GM23338 (cell line): ENCODE measurements around the gene FBN2. TPM values are rescaled to one million over a fixed set of nuclear protein-coding genes. Genes with fewer than 3 reads are reported as not detected.
A peak's percentile ranks its signal among the peaks of the same experiment; 100 is the strongest.

Source experiments
- ATAC-seq: fragments of 200-7000 bp; cut with Tn5 transposase; 3 replicates; pipeline ENCODE4 v1.9.1; 2020
- DNase-seq: peaks from one replicate; pipeline ENCODE4 v3.0.0-alpha.2; 2015; ENCODE audit warnings: low spot score
- H2AFZ ChIP-seq: fragments of 200-600 bp; sonication (generic); 2 replicates; pipeline ENCODE4 v1.8.0; 2016; ENCODE audit warnings: antibody characterized with exemption, mild to moderate bottlenecking, moderate library complexity
- H3F3A ChIP-seq: fragments of 200-600 bp; sonication (generic); replicated peaks from 2 replicates; pipeline ENCODE4 v1.8.0; 2017; ENCODE audit warnings: antibody characterized with exemption, mixed run types, low read depth
- H3K27ac ChIP-seq: fragments of 200-600 bp; sonication (generic); 2 replicates; pipeline ENCODE4 v1.6.1; 2016; ENCODE audit warnings: low read depth
- H3K27me3 ChIP-seq: fragments of 200-600 bp; sonication (generic); 2 replicates; pipeline ENCODE4 v1.8.0; 2016; ENCODE audit warnings: mild to moderate bottlenecking, mixed run types, moderate library complexity; ENCODE audit not compliant: insufficient read depth
- H3K36me3 ChIP-seq: fragments of 200-600 bp; sonication (generic); 2 replicates; pipeline ENCODE4 v1.8.0; 2016; ENCODE audit warnings: mild to moderate bottlenecking; ENCODE audit not compliant: insufficient read depth
- H3K4me1 ChIP-seq: fragments of 200-600 bp; sonication (generic); 2 replicates; pipeline ENCODE4 v1.8.0; 2016; ENCODE audit warnings: mild to moderate bottlenecking, moderate library complexity; ENCODE audit not compliant: insufficient read depth
- H3K4me2 ChIP-seq: fragments of 200-600 bp; sonication (generic); 2 replicates; pipeline ENCODE4 v1.7.1; 2017; ENCODE audit warnings: mixed run types
- H3K4me3 ChIP-seq: fragments of 200-600 bp; sonication (generic); 2 replicates; pipeline ENCODE4 v1.6.1; 2016; ENCODE audit warnings: mixed run types
- H3K79me2 ChIP-seq: fragments of 200-600 bp; sonication (generic); replicated peaks from 2 replicates; pipeline ENCODE4 v1.8.0; 2017; ENCODE audit warnings: mild to moderate bottlenecking; ENCODE audit not compliant: insufficient read depth
- H3K9me2 ChIP-seq: fragments of 200-600 bp; sonication (generic); 2 replicates; pipeline ENCODE4 v1.8.0; 2017; ENCODE audit not compliant: insufficient read depth
- H4K20me1 ChIP-seq: fragments of 200-600 bp; sonication (generic); replicated peaks from 2 replicates; pipeline ENCODE4 v1.8.0; 2017; ENCODE audit warnings: mild to moderate bottlenecking; ENCODE audit not compliant: insufficient read depth
- H3K27ac Mint-ChIP-seq: 2 replicates; pipeline ENCODE4 v1.8.0; 2020; ENCODE audit warnings: inconsistent platforms, mild to moderate bottlenecking, moderate library complexity, mixed read lengths
- H3K27me3 Mint-ChIP-seq: 3 replicates; pipeline ENCODE4 v1.8.0; 2022; ENCODE audit warnings: low read depth, mild to moderate bottlenecking, moderate library complexity, mixed read lengths, inconsistent platforms; ENCODE audit not compliant: insufficient read depth, poor library complexity
- H3K36me3 Mint-ChIP-seq: 3 replicates; pipeline ENCODE4 v1.8.0; 2021; ENCODE audit warnings: low read depth, mild to moderate bottlenecking, inconsistent platforms, moderate library complexity, mixed read lengths
- H3K4me1 Mint-ChIP-seq: 3 replicates; pipeline ENCODE4 v1.8.0; 2020; ENCODE audit warnings: mild to moderate bottlenecking, inconsistent platforms, mixed read lengths
- H3K4me3 Mint-ChIP-seq: 3 replicates; pipeline ENCODE4 v1.8.0; 2021; ENCODE audit warnings: moderate library complexity, mild to moderate bottlenecking, inconsistent platforms, mixed read lengths
- H3K9me3 Mint-ChIP-seq: 3 replicates; pipeline ENCODE4 v1.8.0; 2020; ENCODE audit warnings: moderate library complexity, mild to moderate bottlenecking, inconsistent platforms, mixed read lengths
- CTCF ChIP-seq, 2 experiments: fragments of 200-600 bp in 1 of 2; sonication (generic) in 1 of 2; conservative IDR thresholded peaks; 2 replicates each; pipeline versions ENCODE4 v1.5.1 to v1.6.1; 2016 to 2017; ENCODE audit warnings: antibody characterized with exemption in 2 of 2, low read depth in 2 of 2, mild to moderate bottlenecking in 2 of 2, moderate library complexity in 1 of 2
- EZH2 ChIP-seq: fragments of 200-600 bp; sonication (generic); IDR thresholded peaks from one replicate; pipeline ENCODE4 v1.8.0; 2017; ENCODE audit warnings: antibody characterized with exemption, mild to moderate bottlenecking, low read depth; ENCODE audit not compliant: unreplicated experiment
- JUNB ChIP-seq: IDR thresholded peaks from one replicate; pipeline ENCODE4 v1.6.1; 2016; ENCODE audit warnings: antibody characterized with exemption; ENCODE audit not compliant: unreplicated experiment
- POLR2AphosphoS5 ChIP-seq: IDR thresholded peaks from 2 replicates; pipeline ENCODE4 v1.6.1; 2016; ENCODE audit warnings: antibody characterized with exemption, low read depth
- ZNF114 ChIP-seq: fragments of 250-450 bp; sonication (Bioruptor Pico); IDR thresholded peaks from 2 replicates; pipeline ENCODE4 v1.5.0; 2020; ENCODE audit warnings: mild to moderate bottlenecking, moderate library complexity
- ZNF462 ChIP-seq: fragments of 250-450 bp; sonication (Bioruptor Pico); IDR thresholded peaks from 2 replicates; pipeline ENCODE4 v1.5.0; 2020; ENCODE audit warnings: mild to moderate bottlenecking, moderate library complexity
- polyA plus RNA-seq: library from polyadenylated mRNA; unstranded; fragments of >200 nt; fragmentation: Nextera tagmentation; extraction: Ambion mirVana; gene quantifications from 2 replicates; pipeline ENCODE4 v1.2.1, GENCODE V29; 2016
- total RNA-seq: library from RNA; depleted of rRNA; stranded (reverse); fragments of >200 nt; shearing (Covaris generic); gene quantifications from 2 replicates; pipeline ENCODE4 v1.2.3, GENCODE V29; 2014

Gene FBN2
- total and polyA plus RNA-seq, 2 experiments from 2014 or later: 2.6 to 13.6 TPM

- H3F3A ChIP-seq: no peaks in the 10 kb centered on the region
- peaks cover 8% of the 10 kb centered on the region; the same call in 2 of the 3 replicates for H3K9me3 Mint-ChIP-seq
- H3K79me2 ChIP-seq: no peaks in the 10 kb centered on the region
- no peak for TF ChIP-seq ZNF114 (CRISPR knock-in tag)
- TF ChIP-seq CTCF (conservative IDR thresholded peaks at IDR 0.05; ENCODE audit: low read depth in 2 of 2): no peak
- TF ChIP-seq EZH2: peak; percentile 18
- TF ChIP-seq POLR2AphosphoS5: no peak
- H3K27me3 Mint-ChIP-seq: peaks cover 23% of the 10 kb centered on the region
- H3K27ac Mint-ChIP-seq: no peak overlapping the region
- H4K20me1 ChIP-seq: no peaks in the 10 kb centered on the region
- peak overlapping the region; percentile 98 for H2AFZ ChIP-seq
- H3K4me2 ChIP-seq: peak overlapping the region; percentile 98
- peak overlapping the region; percentile 79 for H3K4me3 ChIP-seq
- H3K27ac ChIP-seq: no peak overlapping the region
- peaks cover 12% of the 10 kb centered on the region for H3K4me1 ChIP-seq
- H3K4me1 Mint-ChIP-seq: peaks cover 8% of the 10 kb centered on the region; the same call in 2 of the 3 replicates
- ATAC-seq (peak; percentile 13), DNase-seq (no peak)
- H3K27me3 ChIP-seq: peaks cover 68% of the 10 kb centered on the region
- peak overlapping the region; percentile 72 for H3K4me3 Mint-ChIP-seq
- peaks cover 7% of the 10 kb centered on the region; the same call in 2 of the 3 replicates for H3K36me3 Mint-ChIP-seq
- H3K9me2 ChIP-seq: no peaks in the 10 kb centered on the region
- H3K36me3 ChIP-seq: no peaks in the 10 kb centered on the region
Measured at GRCh38 chr5:128539038-128539429, 989 bp upstream of the FBN2 start.

- H2AFZ ChIP-seq: peak overlapping the region; percentile 98
- H3K36me3 Mint-ChIP-seq: peaks cover 7% of the 10 kb centered on the region; the same call in 2 of the 3 replicates
Measured at GRCh38 chr5:128538250-128539037, 399 bp upstream of the FBN2 start.

More at GRCh38 chr5:128538250-128539037, 399 bp upstream of the FBN2 start:
- peak; percentile 88 for DNase-seq
- Histone ChIP-seq H3K9me2 (no peaks in the 10 kb centered on the region), H3K36me3 (no peaks in the 10 kb centered on the region), H3K4me1 (peaks cover 12% of the 10 kb centered on the region), H3K27ac (no peak overlapping the region), H4K20me1 (no peaks in the 10 kb centered on the region), H3K4me2 (peak overlapping the region; percentile 98), H3K4me3 (peak overlapping the region; percentile 79), H3F3A (no peaks in the 10 kb centered on the region), H3K27me3 (peaks cover 68% of the 10 kb centered on the region), H3K79me2 (no peaks in the 10 kb centered on the region)
- ATAC-seq: peak; percentile 55
- Mint-ChIP-seq H3K4me3 (peak overlapping the region; percentile 72), H3K4me1 (peaks cover 8% of the 10 kb centered on the region; the same call in 2 of the 3 replicates), H3K27ac (no peak overlapping the region), H3K9me3 (peaks cover 2% of the 10 kb centered on the region; the same call in 1 of the 3 replicates), H3K27me3 (peaks cover 23% of the 10 kb centered on the region)
- TF ChIP-seq ZNF114 (CRISPR knock-in tag) (no peak), ZNF462 (no peak), JUNB (no peak)
